Esophagus muscularis mucosa (tissue), 3 donors: Measurements from ENCODE around the gene CD2BP2.

Source experiments
- POLR2A ChIP-seq: fragments of 450-650 bp; IDR thresholded peaks from one replicate; pipeline ENCODE4 v1.6.1; 2017; ENCODE audit warnings: antibody characterized with exemption, moderate library complexity, mild to moderate bottlenecking, low read depth
- TF ChIP-seq, protein P1 (sequence below), 3 experiments: fragments of 200-600 bp in 2 of 3; fragments of 450-650 bp in 1 of 3; sonication (generic) in 2 of 3; IDR thresholded peaks; one replicate each; pipeline ENCODE4 v1.5.1; 2017 to 2019; ENCODE audit warnings: antibody characterized with exemption in 3 of 3, mild to moderate bottlenecking in 2 of 3, moderate library complexity in 1 of 3

DNA sequence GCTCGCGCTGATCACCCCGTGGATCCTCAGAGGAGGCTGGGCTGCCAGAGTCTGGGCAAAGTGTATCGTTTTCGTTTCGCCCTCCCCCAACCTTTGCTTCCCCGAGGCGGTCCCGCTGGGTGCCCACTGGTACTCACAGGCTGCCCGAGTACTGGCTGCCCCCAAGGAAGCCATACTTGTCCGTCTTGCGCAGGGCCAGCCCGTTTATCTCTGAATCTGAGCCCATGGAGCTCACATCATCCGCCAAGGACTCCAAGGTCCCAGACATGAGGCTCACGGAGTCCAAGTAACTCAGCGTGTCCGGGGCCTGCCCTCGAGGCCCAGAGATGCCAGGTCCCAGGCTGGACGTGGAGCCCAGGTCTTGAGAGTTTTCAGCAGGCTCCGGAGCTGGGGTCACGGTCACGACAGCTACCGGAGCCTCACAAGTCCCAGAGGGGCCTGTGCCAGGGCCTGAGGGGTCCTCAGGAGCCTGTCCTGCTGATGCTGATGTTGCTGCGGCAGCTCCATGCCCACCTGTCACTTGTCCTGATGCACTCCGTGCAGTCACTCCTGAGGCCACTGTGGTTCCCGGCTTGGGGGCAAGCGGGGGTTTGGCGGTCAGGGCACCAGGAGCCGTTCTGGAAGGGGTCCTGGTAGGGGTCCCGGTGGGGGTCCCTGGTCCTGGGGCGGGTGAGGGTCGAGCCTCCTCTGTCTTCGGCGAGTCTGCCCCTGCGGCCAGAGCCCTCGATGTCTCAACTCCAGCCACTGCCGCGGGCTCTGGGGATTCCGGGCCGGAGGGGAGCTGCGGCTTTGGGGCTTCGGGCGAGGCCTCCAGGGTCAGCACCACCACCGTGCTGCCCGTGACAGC is 14.2 kb upstream of the CD2BP2 start:
- TF ChIP-seq, protein P1, sequence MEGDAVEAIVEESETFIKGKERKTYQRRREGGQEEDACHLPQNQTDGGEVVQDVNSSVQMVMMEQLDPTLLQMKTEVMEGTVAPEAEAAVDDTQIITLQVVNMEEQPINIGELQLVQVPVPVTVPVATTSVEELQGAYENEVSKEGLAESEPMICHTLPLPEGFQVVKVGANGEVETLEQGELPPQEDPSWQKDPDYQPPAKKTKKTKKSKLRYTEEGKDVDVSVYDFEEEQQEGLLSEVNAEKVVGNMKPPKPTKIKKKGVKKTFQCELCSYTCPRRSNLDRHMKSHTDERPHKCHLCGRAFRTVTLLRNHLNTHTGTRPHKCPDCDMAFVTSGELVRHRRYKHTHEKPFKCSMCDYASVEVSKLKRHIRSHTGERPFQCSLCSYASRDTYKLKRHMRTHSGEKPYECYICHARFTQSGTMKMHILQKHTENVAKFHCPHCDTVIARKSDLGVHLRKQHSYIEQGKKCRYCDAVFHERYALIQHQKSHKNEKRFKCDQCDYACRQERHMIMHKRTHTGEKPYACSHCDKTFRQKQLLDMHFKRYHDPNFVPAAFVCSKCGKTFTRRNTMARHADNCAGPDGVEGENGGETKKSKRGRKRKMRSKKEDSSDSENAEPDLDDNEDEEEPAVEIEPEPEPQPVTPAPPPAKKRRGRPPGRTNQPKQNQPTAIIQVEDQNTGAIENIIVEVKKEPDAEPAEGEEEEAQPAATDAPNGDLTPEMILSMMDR (IDR thresholded peaks at IDR 0.05): no peak
- no peak for TF ChIP-seq POLR2A
